Activated CD4-positive, alpha-beta T cell treated with anti-CD3 and anti-CD28 coated beads, Interleukin-2, amount 10 ng/mL, durations not matched to agents 7 days and 5 days (primary cell): ENCODE results near the gene MTCL1. TPM values are rescaled to one million over a fixed set of nuclear protein-coding genes. Genes with fewer than 3 reads are reported as not detected.

Experiments used
- CTCF ChIA-PET: fragments of 350-600 bp; sonication (Branson Sonifier 250); formaldehyde crosslinking; loops from one replicate; lab custom pipeline; 2021; ENCODE audit warnings: antibody characterized with exemption; lab: Charles Lee
- POLR2A ChIA-PET: fragments of 350-600 bp; sonication (Branson Sonifier 250); formaldehyde crosslinking; loops from one replicate; lab custom pipeline; 2021; ENCODE audit warnings: antibody characterized with exemption; lab: Charles Lee
- DNase-seq: peaks from one replicate; pipeline ENCODE4 v3.0.0-alpha.2; 2020
- H3K27ac Mint-ChIP-seq: one replicate; pipeline ENCODE4 v1.8.0; 2021; ENCODE audit warnings: mild to moderate bottlenecking, moderate library complexity, mixed read lengths
- H3K27me3 Mint-ChIP-seq: one replicate; pipeline ENCODE4 v1.8.0; 2021; ENCODE audit warnings: mixed read lengths
- H3K36me3 Mint-ChIP-seq: one replicate; pipeline ENCODE4 v1.8.0; 2021; ENCODE audit warnings: low read depth, mixed read lengths
- H3K4me1 Mint-ChIP-seq: one replicate; pipeline ENCODE4 v1.8.0; 2021; ENCODE audit warnings: mixed read lengths
- H3K4me3 Mint-ChIP-seq: one replicate; pipeline ENCODE4 v1.8.0; 2021; ENCODE audit warnings: mild to moderate bottlenecking, moderate library complexity, mixed read lengths
- H3K9me3 Mint-ChIP-seq: one replicate; pipeline ENCODE4 v1.8.0; 2021; ENCODE audit warnings: mixed read lengths
- total RNA-seq, 2 experiments: library from RNA; stranded (reverse); gene quantifications; one replicate each; pipeline ENCODE4 v1.2.3, GENCODE V29; 2021

Gene MTCL1
- total RNA-seq, 2 experiments from 2014 or later, result 1.7 to 1.8 TPM

DNA sequence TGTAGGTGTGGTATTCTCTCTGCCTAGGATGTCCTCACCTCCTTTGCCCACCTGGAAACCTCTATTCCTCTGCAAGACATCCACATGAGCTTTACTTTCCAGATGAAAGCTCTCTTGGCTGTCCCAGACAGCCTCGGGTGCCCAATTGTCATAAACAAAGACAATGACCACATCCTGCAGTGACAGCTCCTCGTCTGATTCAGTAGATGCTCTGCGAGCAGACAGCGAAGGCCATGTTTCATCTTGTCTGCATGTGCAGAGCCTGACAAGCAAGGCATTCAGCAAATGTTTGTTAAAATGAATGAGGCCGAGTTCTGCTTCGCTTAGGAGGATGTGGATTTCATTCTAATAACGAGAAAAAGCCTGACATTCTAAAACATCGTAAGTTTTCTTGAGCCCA is 150.9 kb downstream of the MTCL1 start:
- peaks cover 10% of the 10 kb centered on the region for H3K27me3 Mint-ChIP-seq
- no peaks in the 10 kb centered on the region for H3K9me3 Mint-ChIP-seq
- H3K4me3 Mint-ChIP-seq, result no peak overlapping the region
- H3K27ac Mint-ChIP-seq, result no peak overlapping the region
- H3K4me1 Mint-ChIP-seq, result no peaks in the 10 kb centered on the region
- POLR2A ChIA-PET, result no interaction called here
- no peaks in the 10 kb centered on the region for H3K36me3 Mint-ChIP-seq
- CTCF ChIA-PET, result interaction anchor here (0.7 kb wide), 1 partner anchor 184 kb away, joined by 3 read pairs; no protein-coding TSS in a partner anchor
- no peak for DNase-seq

DNA sequence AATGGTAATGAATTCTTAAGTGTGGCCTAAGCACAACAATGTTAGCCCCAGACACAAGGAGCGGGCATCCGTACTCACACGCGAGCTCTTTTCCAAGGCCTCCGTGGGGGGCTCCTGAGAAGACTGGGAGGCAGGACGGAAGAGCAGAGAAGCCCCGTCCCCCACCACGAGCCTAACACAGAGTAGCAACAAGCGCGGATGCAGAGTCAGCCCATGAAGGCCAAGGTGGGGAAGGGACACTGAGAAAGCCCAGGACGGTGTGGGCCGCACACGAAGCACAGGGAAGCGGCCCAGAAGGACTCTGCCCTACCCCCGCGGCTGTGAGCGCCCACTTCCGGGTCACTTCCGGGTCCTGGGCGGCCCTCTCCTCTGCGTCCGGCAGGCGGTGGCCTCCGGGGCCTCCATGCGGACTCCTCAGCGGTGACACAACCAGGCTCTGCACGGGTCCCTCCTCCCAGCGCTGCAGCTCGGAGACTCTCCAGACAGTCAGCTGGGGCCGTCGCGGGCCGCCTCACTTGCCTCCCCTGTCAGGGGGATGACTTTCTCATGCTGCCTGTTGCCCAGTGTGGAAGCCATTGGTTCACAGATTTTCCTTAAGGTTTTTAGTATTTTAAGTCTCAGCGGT is 151.5 kb downstream of the MTCL1 start:
- H3K4me3 Mint-ChIP-seq, result no peak overlapping the region
- H3K9me3 Mint-ChIP-seq, result no peaks in the 10 kb centered on the region
- ChIA-PET CTCF (no interaction called here), POLR2A (no interaction called here)
- DNase-seq, result no peak
- H3K36me3 Mint-ChIP-seq, result no peaks in the 10 kb centered on the region
- no peak overlapping the region for H3K27ac Mint-ChIP-seq
- H3K27me3 Mint-ChIP-seq, result peaks cover 10% of the 10 kb centered on the region
- H3K4me1 Mint-ChIP-seq, result no peaks in the 10 kb centered on the region

DNA sequence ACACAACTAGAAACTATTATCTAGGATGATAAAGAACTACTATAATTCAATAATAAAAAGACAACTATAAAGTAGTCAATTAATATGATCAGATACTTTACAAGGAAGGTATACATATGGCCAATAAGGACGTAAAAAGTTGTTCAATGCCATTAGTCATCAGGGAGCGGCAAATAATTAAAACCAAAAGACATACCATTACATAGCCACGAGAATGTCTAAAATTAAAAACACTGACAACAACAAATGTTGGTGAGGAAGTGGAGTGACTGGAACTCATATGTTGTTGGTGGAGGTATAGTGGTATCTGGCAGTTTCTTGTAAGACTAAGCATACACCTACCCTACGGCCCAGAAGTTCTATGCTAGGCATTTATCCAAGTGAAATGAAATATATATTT is 152.4 kb downstream of the MTCL1 start:
- H3K27ac Mint-ChIP-seq, result no peak overlapping the region
- CTCF ChIA-PET, result no interaction called here
- H3K36me3 Mint-ChIP-seq, result no peaks in the 10 kb centered on the region
- no peaks in the 10 kb centered on the region for H3K4me1 Mint-ChIP-seq
- POLR2A ChIA-PET, result no interaction called here
- peaks cover 9% of the 10 kb centered on the region for H3K27me3 Mint-ChIP-seq
- H3K9me3 Mint-ChIP-seq, result no peaks in the 10 kb centered on the region
- no peak for DNase-seq
- no peak overlapping the region for H3K4me3 Mint-ChIP-seq

DNA sequence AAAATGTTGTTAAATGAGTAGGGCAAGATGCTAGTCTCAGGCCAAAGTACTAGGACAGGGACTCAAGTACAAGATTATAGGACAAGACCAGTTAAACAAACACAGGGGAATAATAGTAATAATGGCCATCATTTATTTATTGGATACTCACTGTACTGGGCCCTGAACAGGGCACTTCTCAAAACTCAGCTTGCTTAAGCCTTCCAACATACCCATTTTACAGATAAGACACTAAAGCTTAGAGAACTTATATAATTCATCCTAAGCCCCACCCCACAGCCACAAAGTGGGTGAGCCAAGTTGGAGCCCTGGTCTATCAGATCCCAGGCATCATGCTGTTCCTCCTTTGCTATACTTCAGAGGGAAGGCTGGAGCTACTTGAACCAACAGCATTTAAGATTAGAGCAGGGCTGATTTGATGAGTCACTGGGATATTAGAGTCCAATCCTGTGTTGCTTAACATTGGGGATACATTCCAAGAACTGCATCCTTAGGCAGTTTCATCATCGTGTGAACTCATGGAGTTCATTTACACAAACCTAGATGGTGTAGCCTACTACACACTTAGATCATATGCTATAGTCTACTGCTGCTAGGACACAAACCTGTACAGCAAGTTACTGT is 153.6 kb downstream of the MTCL1 start:
- Mint-ChIP-seq H3K27ac (no peak overlapping the region), H3K36me3 (no peaks in the 10 kb centered on the region), H3K9me3 (no peaks in the 10 kb centered on the region), H3K27me3 (peaks cover 8% of the 10 kb centered on the region), H3K4me3 (no peak overlapping the region), H3K4me1 (no peaks in the 10 kb centered on the region)
- ChIA-PET CTCF (no interaction called here), POLR2A (no interaction called here)
- no peak for DNase-seq

DNA sequence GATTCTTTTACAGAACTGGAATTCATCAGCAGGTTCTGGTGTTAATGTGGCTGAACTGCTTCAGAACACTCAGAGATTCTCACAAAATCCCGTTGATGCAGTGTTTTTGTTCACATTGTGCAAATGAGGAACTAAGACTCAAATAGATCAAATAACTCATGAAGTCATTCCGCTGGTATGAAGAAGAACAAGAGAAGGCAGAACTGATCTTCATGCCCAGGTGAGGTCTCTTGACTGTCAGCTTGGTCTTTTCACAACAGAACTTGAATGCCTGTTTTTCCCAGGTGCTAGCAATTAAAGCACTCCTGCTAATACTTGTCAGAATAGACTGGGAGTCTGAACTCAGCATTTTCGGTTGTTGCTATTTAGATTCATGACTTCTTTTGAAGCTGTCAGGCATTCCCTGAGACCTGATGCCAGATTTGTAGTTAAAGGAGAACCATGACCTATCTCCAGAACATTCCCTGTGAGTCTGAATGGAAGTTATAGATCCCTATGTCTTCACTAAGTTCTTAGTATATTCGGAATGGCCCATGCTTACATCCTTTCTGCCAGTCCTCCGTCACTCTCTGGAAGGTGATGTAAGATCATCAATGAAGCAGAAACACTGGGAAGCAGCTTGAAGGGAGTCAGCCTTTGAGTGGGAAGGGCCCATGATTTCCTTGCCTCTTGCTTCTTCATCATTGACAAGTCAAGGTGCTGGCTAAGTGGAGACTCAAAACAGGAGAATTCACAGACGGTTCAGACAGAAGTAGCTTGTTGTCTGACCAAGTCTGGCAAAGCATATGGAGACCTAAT is 155.7 kb downstream of the MTCL1 start:
- DNase-seq, result no peak
- no peaks in the 10 kb centered on the region for H3K27me3 Mint-ChIP-seq
- no peaks in the 10 kb centered on the region for H3K36me3 Mint-ChIP-seq
- no peak overlapping the region for H3K4me3 Mint-ChIP-seq
- POLR2A ChIA-PET, result no interaction called here
- CTCF ChIA-PET, result no interaction called here
- no peaks in the 10 kb centered on the region for H3K4me1 Mint-ChIP-seq
- no peak overlapping the region for H3K27ac Mint-ChIP-seq
- no peaks in the 10 kb centered on the region for H3K9me3 Mint-ChIP-seq

DNA sequence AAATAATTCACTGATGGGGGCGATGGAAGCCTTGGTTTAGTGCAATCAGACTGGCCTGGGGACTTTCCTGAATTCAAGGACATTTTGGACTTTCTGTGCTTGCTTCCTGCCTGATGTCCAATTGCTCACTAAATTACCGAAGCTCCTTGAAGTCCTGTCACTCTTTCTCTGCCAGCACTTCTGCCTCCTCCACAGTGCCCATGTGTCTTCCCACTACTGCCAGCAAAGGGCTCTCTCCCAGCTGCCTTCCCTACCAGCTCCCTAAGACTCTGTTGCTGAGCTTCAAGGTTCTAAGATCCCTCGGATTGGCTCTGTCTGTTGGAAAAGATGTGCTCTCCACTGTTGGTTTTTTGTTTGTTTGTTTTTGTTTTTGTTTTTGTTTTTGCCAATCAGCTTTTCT is 158.1 kb downstream of the MTCL1 start:
- no peak overlapping the region for H3K27ac Mint-ChIP-seq

DNA sequence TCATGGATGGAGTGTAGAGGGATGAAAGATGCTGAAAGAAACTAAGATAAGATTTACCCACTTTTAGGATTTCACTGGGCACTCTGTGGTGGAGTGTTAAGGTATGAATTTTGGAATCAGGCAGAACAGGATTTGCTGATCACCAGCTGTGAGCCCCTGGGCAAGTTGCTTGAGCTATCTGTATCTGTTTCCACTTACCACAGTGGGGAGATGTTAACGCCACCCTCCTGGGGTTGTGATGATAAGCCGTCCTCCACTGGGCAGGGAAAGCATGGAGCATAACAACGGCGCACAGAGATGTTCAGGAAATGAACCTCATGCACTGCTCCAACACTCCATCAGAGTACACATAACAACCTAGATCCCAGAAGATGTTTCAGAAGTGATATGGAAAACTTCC is 160.6 kb downstream of the MTCL1 start:
- POLR2A ChIA-PET, result no interaction called here
- DNase-seq, result no peak
- CTCF ChIA-PET, result no interaction called here
- Mint-ChIP-seq H3K36me3 (no peaks in the 10 kb centered on the region), H3K4me1 (no peaks in the 10 kb centered on the region), H3K27me3 (no peaks in the 10 kb centered on the region), H3K4me3 (no peak overlapping the region), H3K27ac (no peak overlapping the region), H3K9me3 (no peaks in the 10 kb centered on the region)

More for the DNA sequence above, 158.1 kb downstream of the MTCL1 start:
- no peaks in the 10 kb centered on the region for H3K9me3 Mint-ChIP-seq
- DNase-seq, result no peak
- no peaks in the 10 kb centered on the region for H3K4me1 Mint-ChIP-seq
- ChIA-PET CTCF (no interaction called here), POLR2A (no interaction called here)
- H3K36me3 Mint-ChIP-seq, result no peaks in the 10 kb centered on the region
- no peaks in the 10 kb centered on the region for H3K27me3 Mint-ChIP-seq
- no peak overlapping the region for H3K4me3 Mint-ChIP-seq

DNA sequence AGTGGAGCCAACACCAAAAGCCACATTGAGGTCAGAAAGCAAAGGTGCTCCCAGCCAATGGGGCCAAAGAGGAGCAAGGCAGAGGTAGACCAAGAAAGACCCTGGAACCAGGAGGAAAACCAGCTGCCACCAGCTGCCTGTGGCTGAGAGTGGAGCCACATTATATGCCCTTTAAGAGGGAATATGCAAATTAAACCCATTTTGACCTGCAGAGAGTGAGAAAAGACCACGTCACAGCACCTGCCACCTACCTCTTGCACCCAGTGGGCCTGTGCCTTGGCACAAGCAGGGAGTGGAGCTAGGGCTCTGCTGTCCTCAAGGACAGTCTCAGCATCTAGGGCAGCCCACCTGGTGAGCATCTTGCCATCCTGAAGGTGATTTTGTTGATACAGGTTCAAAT is 161.3 kb downstream of the MTCL1 start:
- DNase-seq, result no peak
- H3K27ac Mint-ChIP-seq, result no peak overlapping the region
- no peaks in the 10 kb centered on the region for H3K9me3 Mint-ChIP-seq
- H3K27me3 Mint-ChIP-seq, result no peaks in the 10 kb centered on the region
- no peak overlapping the region for H3K4me3 Mint-ChIP-seq
- ChIA-PET POLR2A (no interaction called here), CTCF (interaction anchor here (0.9 kb wide), 1 partner anchor 29 kb away, joined by 4 read pairs; no protein-coding TSS in a partner anchor)
- H3K36me3 Mint-ChIP-seq, result no peaks in the 10 kb centered on the region
- H3K4me1 Mint-ChIP-seq, result no peaks in the 10 kb centered on the region

DNA sequence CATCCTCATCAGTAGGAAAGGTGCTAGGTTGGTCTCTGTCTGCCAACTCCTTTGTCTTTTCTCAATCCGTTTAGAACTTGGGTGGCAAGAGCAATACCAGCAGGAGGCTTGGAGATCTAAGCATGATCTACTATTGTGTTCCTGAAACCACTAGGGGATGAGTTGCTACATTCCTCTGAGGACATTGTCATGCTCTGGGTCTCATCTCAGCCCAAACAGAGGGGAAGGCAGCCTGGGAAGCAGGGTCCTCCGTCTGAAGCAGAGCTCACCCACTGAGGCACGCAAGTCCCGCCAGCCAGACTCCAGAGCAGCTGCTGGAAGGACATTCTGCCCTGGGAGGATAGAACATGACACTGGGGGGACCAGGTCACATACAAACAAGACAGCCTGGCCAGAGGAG is 162.9 kb downstream of the MTCL1 start:
- Mint-ChIP-seq H3K4me3 (no peak overlapping the region), H3K27ac (no peak overlapping the region), H3K36me3 (no peaks in the 10 kb centered on the region), H3K4me1 (no peaks in the 10 kb centered on the region), H3K27me3 (peaks cover 4% of the 10 kb centered on the region), H3K9me3 (no peaks in the 10 kb centered on the region)
- DNase-seq, result no peak
- POLR2A ChIA-PET, result no interaction called here
- CTCF ChIA-PET, result no interaction called here

DNA sequence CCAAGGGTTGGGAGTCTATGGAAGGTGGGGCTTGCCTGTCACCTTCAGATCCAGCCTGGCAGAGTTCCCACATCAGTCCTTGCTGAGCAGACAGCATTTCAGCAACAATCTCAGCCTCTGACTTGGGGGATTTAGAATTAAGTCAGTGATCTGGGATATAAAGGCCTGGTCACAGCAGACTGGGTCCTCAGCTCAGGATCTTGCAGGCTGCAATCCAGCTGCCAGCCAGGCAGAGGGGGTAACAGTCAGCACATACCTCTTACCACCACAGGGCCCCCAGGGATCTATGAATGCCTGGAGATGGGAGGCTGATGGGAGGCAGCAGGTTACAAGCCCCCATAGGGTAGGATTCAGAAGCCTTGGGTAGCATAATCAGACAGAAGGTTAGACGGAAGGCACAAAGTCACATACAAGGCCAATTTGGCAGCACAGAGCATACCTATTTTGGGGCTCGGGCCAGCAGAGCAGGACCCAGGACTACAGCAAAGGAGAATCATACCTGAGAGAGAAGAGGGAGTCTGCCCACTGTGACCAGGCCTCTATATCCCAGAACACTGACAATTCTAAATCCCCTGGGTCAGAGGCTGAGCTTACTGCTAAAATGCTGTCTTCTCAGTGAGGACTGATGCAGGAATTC is 163.5 kb downstream of the MTCL1 start:
- no peaks in the 10 kb centered on the region for H3K9me3 Mint-ChIP-seq
- no peaks in the 10 kb centered on the region for H3K36me3 Mint-ChIP-seq
- DNase-seq, result no peak
- peaks cover 4% of the 10 kb centered on the region for H3K27me3 Mint-ChIP-seq
- no peak overlapping the region for H3K4me3 Mint-ChIP-seq
- no peak overlapping the region for H3K27ac Mint-ChIP-seq
- POLR2A ChIA-PET, result no interaction called here
- H3K4me1 Mint-ChIP-seq, result no peaks in the 10 kb centered on the region
- CTCF ChIA-PET, result no interaction called here

DNA sequence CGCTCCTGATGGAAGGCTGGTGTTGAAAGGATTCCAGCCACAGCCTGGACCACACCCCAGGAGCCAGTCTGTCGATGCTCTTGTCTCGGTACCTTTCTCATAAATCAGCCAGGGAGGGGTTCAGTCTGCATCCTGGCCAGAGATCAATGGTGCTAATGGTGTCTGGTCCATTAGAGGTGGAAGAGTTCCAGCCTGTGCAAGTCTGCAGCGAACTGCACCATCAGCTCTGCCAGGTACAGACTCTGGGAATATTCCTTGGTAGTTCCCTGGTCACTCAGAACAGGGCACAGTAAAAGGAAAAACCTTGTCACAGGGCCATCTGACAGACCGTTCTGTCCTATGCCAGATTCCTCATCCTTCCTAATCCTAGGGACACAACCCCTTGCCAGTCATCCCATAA is 164.3 kb downstream of the MTCL1 start:
- Mint-ChIP-seq H3K27me3 (peaks cover 4% of the 10 kb centered on the region), H3K36me3 (no peaks in the 10 kb centered on the region), H3K27ac (no peak overlapping the region), H3K4me1 (no peaks in the 10 kb centered on the region), H3K4me3 (no peak overlapping the region), H3K9me3 (no peaks in the 10 kb centered on the region)
- ChIA-PET POLR2A (no interaction called here), CTCF (no interaction called here)
- DNase-seq, result no peak

DNA sequence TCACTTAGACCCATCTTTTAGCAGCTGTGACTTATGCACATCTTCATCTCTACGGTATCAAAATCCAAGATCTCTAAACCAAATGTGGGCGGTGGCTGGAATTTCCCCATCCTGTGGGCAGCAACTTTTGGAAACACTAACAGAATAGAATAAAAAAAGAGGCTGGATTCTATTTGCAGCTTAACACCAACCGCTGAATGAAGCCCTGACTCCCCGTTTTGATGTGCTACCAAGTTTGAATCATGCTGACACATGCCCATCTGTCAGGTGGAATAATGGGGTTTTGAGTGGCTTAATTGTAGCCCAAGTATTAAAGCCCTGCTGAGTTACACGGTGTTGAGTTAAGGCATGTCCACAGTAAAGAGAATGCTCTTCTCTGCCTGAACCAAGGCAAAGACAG is 165.2 kb downstream of the MTCL1 start:
- peaks cover 4% of the 10 kb centered on the region for H3K27me3 Mint-ChIP-seq
- CTCF ChIA-PET, result interaction anchor here (0.6 kb wide), 1 partner anchor 776 kb away, joined by 3 read pairs; no protein-coding TSS in a partner anchor
- DNase-seq, result no peak

DNA sequence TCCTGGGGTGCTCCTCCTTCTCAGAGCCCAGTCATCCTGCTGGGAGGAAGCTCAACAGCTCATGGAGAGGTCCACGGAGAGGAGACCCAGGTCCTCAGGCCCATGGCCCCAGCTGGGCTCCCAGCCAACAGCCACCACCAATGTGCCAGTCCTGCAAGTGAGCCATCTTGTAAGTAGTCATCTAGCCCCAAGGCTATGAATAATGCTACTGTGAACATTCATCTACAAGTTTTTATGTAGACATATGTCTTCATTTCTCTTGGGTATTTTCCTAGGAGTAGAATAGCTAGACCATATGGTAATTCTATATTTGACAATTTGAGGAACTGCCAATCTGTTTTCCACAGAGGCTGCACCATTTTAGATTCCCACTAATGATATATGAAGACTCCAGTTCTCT is 166.1 kb downstream of the MTCL1 start:
- Mint-ChIP-seq H3K27ac (no peak overlapping the region), H3K9me3 (no peaks in the 10 kb centered on the region), H3K27me3 (peaks cover 4% of the 10 kb centered on the region), H3K36me3 (no peaks in the 10 kb centered on the region), H3K4me1 (no peaks in the 10 kb centered on the region), H3K4me3 (no peak overlapping the region)
- ChIA-PET CTCF (no interaction called here), POLR2A (no interaction called here)
- no peak for DNase-seq

More for the DNA sequence above, 165.2 kb downstream of the MTCL1 start:
- POLR2A ChIA-PET, result no interaction called here
- Mint-ChIP-seq H3K4me3 (no peak overlapping the region), H3K36me3 (no peaks in the 10 kb centered on the region), H3K27ac (no peak overlapping the region), H3K4me1 (no peaks in the 10 kb centered on the region), H3K9me3 (no peaks in the 10 kb centered on the region)
